Measurements from ENCODE around the gene KRTAP6-2. TPM values are rescaled to one million over a fixed set of nuclear protein-coding genes. Genes with fewer than 3 reads are reported as not detected.

Gene KRTAP6-2
- total and polyA plus RNA-seq, 10 of the 15 experiments (the other 5 are each of a cell fraction or from before 2014, with no cell fraction given) = not detected

GRCh38 chr21:30612132-30612531 is 13.4 kb upstream of the KRTAP6-2 start (continued):
- TF ChIP-seq POLR2A (IDR thresholded peaks at IDR 0.05; ENCODE audit: low read depth, low read length) = no peak

- FAIRE-seq (no peak), DNase-seq (ENCODE audit: low read depth, low spot score) (no peak), ATAC-seq (no peak)
- ChIA-PET SMC1A (ENCODE audit: uncharacterized antibody, unreplicated experiment) (no interaction called here), RAD21 (ENCODE audit: unreplicated experiment) (no interaction called here), CTCF (no interaction called here), POLR2A (no interaction called here)
- no peak overlapping the region for H3K4me2 ChIP-seq (ENCODE audit: control insufficient read depth, insufficient read depth)
- WGBS (ENCODE audit: insufficient coverage, insufficient replicate concordance, low lambda C conversion rate, missing lambda C conversion rate) = 24% methylated on average over 2 of the region's 2 CpGs
- H3K79me2 ChIP-seq (ENCODE audit: control insufficient read depth, insufficient read depth, low read length) = no peaks in the 10 kb centered on the region
- no peaks in the 10 kb centered on the region for H3K27me3 ChIP-seq (replicated peaks in 1 of 2; ENCODE audit: control insufficient read depth in 2 of 2, insufficient read depth in 2 of 2, low read length in 1 of 2)
- in situ Hi-C loops (cut with MboI) (no loop called here), intact Hi-C loops (cut with micrococcal nuclease; ENCODE audit: unreplicated experiment) (no loop called here)
- H3K36me3 ChIP-seq (ENCODE audit: control insufficient read depth in 2 of 2, insufficient read depth in 2 of 2, low read length in 1 of 2) = no peaks in the 10 kb centered on the region
- H2AFZ ChIP-seq (ENCODE audit: control insufficient read depth, low read depth, low read length) = no peak overlapping the region
- H4K20me1 ChIP-seq (ENCODE audit: control insufficient read depth, insufficient read depth) = no peaks in the 10 kb centered on the region
- no peak overlapping the region for H3K4me3 ChIP-seq
- BruUV-seq (replicated peaks) = no TSS peak
- H3K4me1 ChIP-seq (ENCODE audit: control insufficient read depth, insufficient read depth, low read length) = no peaks in the 10 kb centered on the region
- H3K9me3 ChIP-seq (replicated peaks; ENCODE audit: control insufficient read depth, insufficient read depth, low read length) = no peaks in the 10 kb centered on the region; the same call in 2 of the 3 replicates
- no peak overlapping the region for H3K27ac ChIP-seq (ENCODE audit: control insufficient read depth, insufficient read depth)
- no peak overlapping the region for H3K9ac ChIP-seq (ENCODE audit: control insufficient read depth, insufficient read depth, low read length)
- TF ChIP-seq CUX1 (IDR thresholded peaks at IDR 0.05; ENCODE audit: insufficient replicate concordance, low read depth, low read length) (no peak), RAD21 (IDR thresholded peaks at IDR 0.05; ENCODE audit: insufficient read depth, low read depth, low read length) (no peak), CREM (IDR thresholded peaks at IDR 0.05; ENCODE audit: low read depth) (no peak), ESRRA (IDR thresholded peaks at IDR 0.05; ENCODE audit: low read length) (no peak), GATAD2B (conservative IDR thresholded peaks at IDR 0.05; ENCODE audit: low read depth) (no peak), SP1 (IDR thresholded peaks at IDR 0.05; ENCODE audit: low read depth, low read length) (no peak), NR2C1 (IDR thresholded peaks at IDR 0.05) (no peak), PAX8 (IDR thresholded peaks at IDR 0.05) (no peak), ZBTB4 (CRISPR knock-in tag; IDR thresholded peaks at IDR 0.05) (no peak), CBFB (IDR thresholded peaks at IDR 0.05; ENCODE audit: low read depth) (no peak)
- TF ChIP-seq, protein P1, sequence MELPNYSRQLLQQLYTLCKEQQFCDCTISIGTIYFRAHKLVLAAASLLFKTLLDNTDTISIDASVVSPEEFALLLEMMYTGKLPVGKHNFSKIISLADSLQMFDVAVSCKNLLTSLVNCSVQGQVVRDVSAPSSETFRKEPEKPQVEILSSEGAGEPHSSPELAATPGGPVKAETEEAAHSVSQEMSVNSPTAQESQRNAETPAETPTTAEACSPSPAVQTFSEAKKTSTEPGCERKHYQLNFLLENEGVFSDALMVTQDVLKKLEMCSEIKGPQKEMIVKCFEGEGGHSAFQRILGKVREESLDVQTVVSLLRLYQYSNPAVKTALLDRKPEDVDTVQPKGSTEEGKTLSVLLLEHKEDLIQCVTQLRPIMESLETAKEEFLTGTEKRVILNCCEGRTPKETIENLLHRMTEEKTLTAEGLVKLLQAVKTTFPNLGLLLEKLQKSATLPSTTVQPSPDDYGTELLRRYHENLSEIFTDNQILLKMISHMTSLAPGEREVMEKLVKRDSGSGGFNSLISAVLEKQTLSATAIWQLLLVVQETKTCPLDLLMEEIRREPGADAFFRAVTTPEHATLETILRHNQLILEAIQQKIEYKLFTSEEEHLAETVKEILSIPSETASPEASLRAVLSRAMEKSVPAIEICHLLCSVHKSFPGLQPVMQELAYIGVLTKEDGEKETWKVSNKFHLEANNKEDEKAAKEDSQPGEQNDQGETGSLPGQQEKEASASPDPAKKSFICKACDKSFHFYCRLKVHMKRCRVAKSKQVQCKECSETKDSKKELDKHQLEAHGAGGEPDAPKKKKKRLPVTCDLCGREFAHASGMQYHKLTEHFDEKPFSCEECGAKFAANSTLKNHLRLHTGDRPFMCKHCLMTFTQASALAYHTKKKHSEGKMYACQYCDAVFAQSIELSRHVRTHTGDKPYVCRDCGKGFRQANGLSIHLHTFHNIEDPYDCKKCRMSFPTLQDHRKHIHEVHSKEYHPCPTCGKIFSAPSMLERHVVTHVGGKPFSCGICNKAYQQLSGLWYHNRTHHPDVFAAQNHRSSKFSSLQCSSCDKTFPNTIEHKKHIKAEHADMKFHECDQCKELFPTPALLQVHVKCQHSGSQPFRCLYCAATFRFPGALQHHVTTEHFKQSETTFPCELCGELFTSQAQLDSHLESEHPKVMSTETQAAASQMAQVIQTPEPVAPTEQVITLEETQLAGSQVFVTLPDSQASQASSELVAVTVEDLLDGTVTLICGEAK (IDR thresholded peaks at IDR 0.05; ENCODE audit: borderline replicate concordance) = no peak
Measured at GRCh38 chr21:30605968-30606367, 7.3 kb upstream of the KRTAP6-2 start.

Data from GM12878 (cell line).